ENCODE results near the gene NFIB. TPM values are rescaled to one million over a fixed set of nuclear protein-coding genes. Genes with fewer than 3 reads are reported as not detected.

NFIB gene
- total and polyA plus RNA-seq, 2 of the 4 experiments (the other 2 are of a cell fraction), result 1.4 to 2.0 TPM

GRCh38 chr9:14336244-14336643, 22.3 kb upstream of the NFIB start:
- no peak overlapping the region for H2BK15ac ChIP-seq (ENCODE audit: low read depth, low read length)
- dilution Hi-C loops (cut with HindIII; ENCODE audit: low sequenced_read_pairs, unreplicated experiment), result no loop called here
- H3K36me3 ChIP-seq (ENCODE audit: control insufficient read depth, insufficient read depth, low read length), result no peaks in the 10 kb centered on the region
- no CpG with 5 or more reads among the region's 1 CpG for WGBS, 2 experiments (ENCODE audit: extremely low coverage in 2 of 2, insufficient read length in 1 of 2)
- TF ChIP-seq MAFK (IDR thresholded peaks at IDR 0.05; ENCODE audit: low read depth, low read length) (no peak), RFX5 (IDR thresholded peaks at IDR 0.05; ENCODE audit: low read depth, low read length) (no peak), POLR2A (IDR thresholded peaks at IDR 0.05; ENCODE audit: low read depth, low read length) (no peak), CTCF (conservative IDR thresholded peaks at IDR 0.05; ENCODE audit: low read depth, low read length) (no peak), RCOR1 (IDR thresholded peaks at IDR 0.05; ENCODE audit: insufficient replicate concordance, low read length) (no peak), CEBPB (IDR thresholded peaks at IDR 0.05; ENCODE audit: low read depth, low read length) (no peak), NFE2L2 (IDR thresholded peaks at IDR 0.05; ENCODE audit: low read depth, low read length) (no peak), FOS (IDR thresholded peaks at IDR 0.05; ENCODE audit: low read depth, low read length) (no peak), MXI1 (IDR thresholded peaks at IDR 0.05; ENCODE audit: borderline replicate concordance, low read depth, low read length) (no peak), CHD1 (IDR thresholded peaks at IDR 0.05; ENCODE audit: low read depth, low read length) (no peak), RAD21 (IDR thresholded peaks at IDR 0.05; ENCODE audit: low read length) (no peak), BHLHE40 (IDR thresholded peaks at IDR 0.05; ENCODE audit: low read depth, low read length) (no peak), SMC3 (IDR thresholded peaks at IDR 0.05; ENCODE audit: low read depth, low read length) (no peak), ELK1 (IDR thresholded peaks at IDR 0.05; ENCODE audit: borderline replicate concordance, low read depth, low read length) (no peak), USF2 (IDR thresholded peaks at IDR 0.05; ENCODE audit: low read depth, low read length) (no peak)
- peaks cover 3% of the 10 kb centered on the region; the same call in 1 of the 2 replicates for H3K9me3 ChIP-seq (ENCODE audit: control insufficient read depth, insufficient read depth, low read length)
- POLR2A ChIA-PET (ENCODE audit: unreplicated experiment), result no interaction called here
- DNase-seq (no peak), ATAC-seq (ENCODE audit: low read depth) (no peak)
- H3K27me3 ChIP-seq (ENCODE audit: control insufficient read depth, insufficient read depth, low read length), result peaks cover 51% of the 10 kb centered on the region
- no peak overlapping the region for H3K14ac ChIP-seq (replicated peaks; ENCODE audit: low read depth, low read length)
- H4K8ac ChIP-seq (ENCODE audit: low read depth in 2 of 2, low read length in 2 of 2), result no peak overlapping the region
- no peaks in the 10 kb centered on the region for H3K79me1 ChIP-seq (ENCODE audit: low read depth in 1 of 2, low read length in 2 of 2)
- no peak overlapping the region for H4K5ac ChIP-seq (ENCODE audit: low read depth, low read length)
- no peak overlapping the region for H3K9ac ChIP-seq (ENCODE audit: low read depth, low read length)
- BruUV-seq (replicated peaks), result no TSS peak
- no peaks in the 10 kb centered on the region for H4K20me1 ChIP-seq (ENCODE audit: insufficient read depth, low read length)
- H4K91ac ChIP-seq (ENCODE audit: insufficient read depth, low read depth, low read length), result no peak overlapping the region
- H2AFZ ChIP-seq (replicated peaks; ENCODE audit: low read length, poor library complexity), result no peak overlapping the region
- in situ Hi-C loops (cut with MboI; ENCODE audit: low sequenced_read_pairs), result no loop called here
- no peak overlapping the region for H2BK5ac ChIP-seq (ENCODE audit: low read depth, low read length, poor library complexity, severe bottlenecking)
- intact Hi-C loops (cut with micrococcal nuclease), result no loop called here
- no peak overlapping the region for H2BK20ac ChIP-seq (ENCODE audit: low read depth, low read length)
- H3K4me2 ChIP-seq (ENCODE audit: low read depth, low read length), result no peak overlapping the region
- H2AK9ac ChIP-seq (replicated peaks; ENCODE audit: low read depth, low read length, poor library complexity), result no peak overlapping the region
- no peak overlapping the region for H3K56ac ChIP-seq (ENCODE audit: extremely low read depth, insufficient read depth, low read length)
- CTCF ChIA-PET, result no interaction called here
- no peak overlapping the region for H2AK5ac ChIP-seq (ENCODE audit: low read depth, low read length)
- no peak overlapping the region for H3K27ac ChIP-seq (ENCODE audit: insufficient read depth, low read length)
- no peak overlapping the region for H2BK120ac ChIP-seq (ENCODE audit: low read depth, low read length)
- no peaks in the 10 kb centered on the region for H3K4me1 ChIP-seq (ENCODE audit: control insufficient read depth, insufficient read depth, low read length)
- no peaks in the 10 kb centered on the region for H3K9me1 ChIP-seq (ENCODE audit: insufficient read depth, low read length)
- no peak overlapping the region for H3K4ac ChIP-seq (ENCODE audit: low read depth, low read length)
- H3K23ac ChIP-seq (ENCODE audit: low read depth, low read length), result no peak overlapping the region
- no peak overlapping the region for H3K4me3 ChIP-seq (ENCODE audit: insufficient read depth, low read depth, low read length)
- H3K18ac ChIP-seq (ENCODE audit: low read depth, low read length), result no peak overlapping the region
